H9 (cell line): ENCODE data around the gene MESP1. TPM values are rescaled to one million over a fixed set of nuclear protein-coding genes. Genes with fewer than 3 reads are reported as not detected.
A peak's percentile ranks its signal among the peaks of the same experiment; 100 is the strongest.

Experiments used
- DNase-seq: peaks from one replicate; pipeline ENCODE4 v3.0.0-alpha.2; 2017
- H2AFZ ChIP-seq: one replicate; pipeline ENCODE4 v1.6.1; 2013; ENCODE audit warnings: mild to moderate bottlenecking, low read length, control low read depth, moderate library complexity
- H2AK5ac ChIP-seq: 2 replicates; pipeline ENCODE4 v1.6.1; 2013; ENCODE audit warnings: low read length, control low read depth, mixed read lengths; ENCODE audit not compliant: insufficient read length
- H2BK120ac ChIP-seq: one replicate; pipeline ENCODE4 v1.6.1; 2013; ENCODE audit warnings: low read depth, mild to moderate bottlenecking, low read length, control low read depth, inconsistent platforms; ENCODE audit not compliant: poor library complexity, severe bottlenecking
- H2BK12ac ChIP-seq: 2 replicates; pipeline ENCODE4 v1.6.1; 2013; ENCODE audit warnings: low read length, control low read depth, mixed read lengths, low read depth; ENCODE audit not compliant: insufficient read length
- H2BK15ac ChIP-seq: 2 replicates; pipeline ENCODE4 v1.6.1; 2013; ENCODE audit warnings: low read depth, low read length, control low read depth
- H2BK20ac ChIP-seq: one replicate; pipeline ENCODE4 v1.6.1; 2013; ENCODE audit warnings: low read depth, mild to moderate bottlenecking, low read length, control low read depth, inconsistent platforms; ENCODE audit not compliant: poor library complexity, severe bottlenecking
- H2BK5ac ChIP-seq: 2 replicates; pipeline ENCODE4 v1.6.1; 2013; ENCODE audit warnings: low read length, control low read depth, mixed read lengths; ENCODE audit not compliant: insufficient read length
- H3K14ac ChIP-seq: 2 replicates; pipeline ENCODE4 v1.6.1; 2013; ENCODE audit warnings: low read length, control low read depth; ENCODE audit not compliant: insufficient read depth
- H3K18ac ChIP-seq: 2 replicates; pipeline ENCODE4 v1.6.1; 2013; ENCODE audit warnings: low read depth, mild to moderate bottlenecking, mixed read lengths, low read length, control low read depth; ENCODE audit not compliant: insufficient read length
- H3K23ac ChIP-seq: 2 replicates; pipeline ENCODE4 v1.6.1; 2013; ENCODE audit warnings: low read length, control low read depth, mixed read lengths, low read depth; ENCODE audit not compliant: insufficient read length
- H3K23me2 ChIP-seq: 2 replicates; pipeline ENCODE4 v1.6.1; 2013; ENCODE audit warnings: low read depth, mild to moderate bottlenecking, mixed read lengths, low read length, control low read depth; ENCODE audit not compliant: insufficient read length, poor library complexity, severe bottlenecking
- H3K27ac ChIP-seq: 2 replicates; pipeline ENCODE4 v1.5.1; 2013; ENCODE audit warnings: low read length, control low read depth, mixed read lengths, low read depth; ENCODE audit not compliant: insufficient read length
- H3K27me3 ChIP-seq: 2 replicates; pipeline ENCODE4 v1.6.1; 2013; ENCODE audit warnings: low read length, control low read depth, inconsistent platforms; ENCODE audit not compliant: insufficient read depth
- H3K4ac ChIP-seq: 2 replicates; pipeline ENCODE4 v1.6.1; 2013; ENCODE audit warnings: low read depth, mild to moderate bottlenecking, control low read depth, inconsistent platforms, low read length, moderate library complexity
- H3K4me1 ChIP-seq: 2 replicates; pipeline ENCODE4 v1.6.1; 2013; ENCODE audit warnings: low read length, control low read depth, inconsistent platforms; ENCODE audit not compliant: insufficient read depth
- H3K4me2 ChIP-seq: 2 replicates; pipeline ENCODE4 v1.6.1; 2013; ENCODE audit warnings: low read length, control low read depth, mixed read lengths; ENCODE audit not compliant: insufficient read length, insufficient read depth
- H3K56ac ChIP-seq: 2 replicates; pipeline ENCODE4 v1.6.1; 2013; ENCODE audit warnings: low read depth, mild to moderate bottlenecking, mixed read lengths, low read length, control low read depth; ENCODE audit not compliant: insufficient read length
- H3K79me1 ChIP-seq: 2 replicates; pipeline ENCODE4 v1.6.1; 2013; ENCODE audit warnings: low read depth, mild to moderate bottlenecking, moderate library complexity, low read length, control low read depth, inconsistent platforms; ENCODE audit not compliant: insufficient read depth, poor library complexity, severe bottlenecking
- H3K79me2 ChIP-seq: 2 replicates; pipeline ENCODE4 v1.6.1; 2013; ENCODE audit warnings: low read length, control low read depth, inconsistent platforms; ENCODE audit not compliant: insufficient read depth
- H3K9ac ChIP-seq: 2 replicates; pipeline ENCODE4 v1.6.1; 2013; ENCODE audit warnings: low read length, control low read depth, mixed read lengths; ENCODE audit not compliant: insufficient read length; ENCODE audit errors: extremely low read depth
- H3K9me3 ChIP-seq: one replicate; pipeline ENCODE4 v1.6.1; 2013; ENCODE audit warnings: low read depth, low read length, inconsistent platforms; ENCODE audit not compliant: control insufficient read depth
- H3T11ph ChIP-seq: one replicate; pipeline ENCODE4 v1.6.1; 2013; ENCODE audit warnings: mild to moderate bottlenecking, low read length, control low read depth, inconsistent platforms
- H4K20me1 ChIP-seq: one replicate; pipeline ENCODE4 v1.6.1; 2013; ENCODE audit not compliant: control insufficient read depth, insufficient read length, insufficient read depth
- H4K5ac ChIP-seq: 2 replicates; pipeline ENCODE4 v1.6.1; 2013; ENCODE audit warnings: low read depth, mild to moderate bottlenecking, mixed read lengths, low read length, control low read depth; ENCODE audit not compliant: insufficient read length
- H4K8ac ChIP-seq: replicated peaks from 2 replicates; pipeline ENCODE4 v1.6.1; 2013; ENCODE audit warnings: low read length, control low read depth, mixed read lengths, low read depth; ENCODE audit not compliant: insufficient read length
- H4K91ac ChIP-seq: 2 replicates; pipeline ENCODE4 v1.6.1; 2013; ENCODE audit warnings: low read depth, mild to moderate bottlenecking, moderate library complexity, mixed read lengths, low read length, control low read depth; ENCODE audit not compliant: insufficient read length
- H3K27ac Mint-ChIP-seq, 3 experiments: 2 replicates in 2 of 3; 3 replicates in 1 of 3; pipeline ENCODE4 v1.8.0; 2020 to 2021; ENCODE audit warnings: mixed read lengths in 3 of 3, mild to moderate bottlenecking in 1 of 3, moderate library complexity in 1 of 3
- H3K27me3 Mint-ChIP-seq: 2 replicates; pipeline ENCODE4 v1.8.0; 2021; ENCODE audit warnings: low read depth, mild to moderate bottlenecking, moderate library complexity, mixed read lengths
- H3K36me3 Mint-ChIP-seq, 3 experiments: 2 replicates in 2 of 3; 3 replicates in 1 of 3; pipeline ENCODE4 v1.8.0; 2020 to 2021; ENCODE audit warnings: low read depth in 3 of 3, mixed read lengths in 3 of 3; ENCODE audit not compliant: insufficient read depth in 1 of 3
- H3K4me1 Mint-ChIP-seq, 2 experiments: 2 replicates each; pipeline ENCODE4 v1.8.0; 2020; ENCODE audit warnings: mixed read lengths in 2 of 2
- H3K4me3 Mint-ChIP-seq, 2 experiments: 2 replicates in 1 of 2; 3 replicates in 1 of 2; pipeline ENCODE4 v1.8.0; 2020 to 2021; ENCODE audit warnings: mild to moderate bottlenecking in 2 of 2, mixed read lengths in 2 of 2, moderate library complexity in 1 of 2
- H3K9me3 Mint-ChIP-seq, 2 experiments: 2 replicates in 1 of 2; 3 replicates in 1 of 2; pipeline ENCODE4 v1.8.0; 2020; ENCODE audit warnings: mild to moderate bottlenecking in 2 of 2, mixed read lengths in 2 of 2, moderate library complexity in 1 of 2
- WGBS: extraction: QIAGEN DNeasy Blood & Tissue Kit; methylation state at CpG from one replicate; pipeline ENCODE4 v1.1.7; 2013; ENCODE audit warnings: missing lambda C conversion rate, low lambda C conversion rate, mixed read lengths; ENCODE audit not compliant: insufficient read length; ENCODE audit errors: extremely low coverage; 5-methylcytosine and 5-hydroxymethylcytosine counted together
- total RNA-seq: library from RNA; stranded (reverse); gene quantifications from 2 replicates; pipeline ENCODE4 v1.2.1, GENCODE V29; 2021
- TF ChIP-seq, protein P1 (sequence below): fragments of 200-600 bp; sonication (generic); conservative IDR thresholded peaks from 3 replicates; pipeline ENCODE4 v1.8.0; 2021; ENCODE audit warnings: antibody characterized with exemption, mild to moderate bottlenecking

MESP1 gene
- total RNA-seq, 1 experiment from 2014 or later: not detected

DNA sequence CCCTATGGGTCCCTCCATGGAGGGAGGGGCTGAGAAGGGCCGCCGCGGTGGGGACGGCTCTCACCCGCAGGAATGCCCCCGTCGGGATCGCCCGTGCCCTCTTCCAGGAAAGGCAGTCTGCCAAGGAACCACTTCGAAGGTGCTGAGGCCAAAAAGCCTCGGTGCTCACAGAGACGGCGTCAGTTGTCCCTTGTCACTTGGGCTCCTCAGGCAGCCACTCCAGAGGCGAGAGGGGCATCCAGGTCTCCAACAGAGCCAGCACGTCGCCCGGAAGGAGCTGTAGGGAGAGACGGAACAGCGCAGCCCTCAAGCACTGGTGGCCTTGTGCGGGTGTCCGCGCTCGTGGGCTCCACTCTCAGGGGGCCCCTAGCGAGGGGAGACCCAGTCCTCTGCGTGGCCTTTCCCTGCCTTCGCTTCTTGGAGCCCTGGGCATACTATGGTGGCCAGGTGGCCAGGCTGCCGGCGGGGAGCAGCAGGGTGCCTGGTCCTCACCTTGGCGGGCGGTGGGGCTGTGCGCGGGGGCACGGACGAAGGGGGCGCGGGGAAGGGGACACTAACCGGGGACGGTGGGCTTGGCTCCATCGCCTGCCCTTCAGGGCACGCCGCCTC lies 994 bp downstream of the MESP1 start:
- Histone ChIP-seq H3K79me2 (no peaks in the 10 kb centered on the region), H3K23me2 (peaks cover 8% of the 10 kb centered on the region), H3K4me1 (no peaks in the 10 kb centered on the region; the same call in 1 of the 2 replicates), H2AFZ (no peak overlapping the region), H3T11ph (no peak overlapping the region), H3K9me3 (no peaks in the 10 kb centered on the region), H2BK20ac (no peak overlapping the region), H3K14ac (no peak overlapping the region), H3K23ac (no peak overlapping the region), H3K4ac (no peak overlapping the region), H4K5ac (no peak overlapping the region), H2BK120ac (no peak overlapping the region), H3K27me3 (peaks cover 42% of the 10 kb centered on the region), H4K91ac (no peak overlapping the region), H2AK5ac (no peak overlapping the region), H3K27ac (no peak overlapping the region), H3K56ac (no peak overlapping the region), H3K4me2 (peak overlapping the region; percentile 68), H4K20me1 (no peaks in the 10 kb centered on the region), H3K9ac (no peak overlapping the region), H2BK15ac (no peak overlapping the region), H4K8ac (no peak overlapping the region), H3K18ac (no peak overlapping the region), H3K79me1 (no peaks in the 10 kb centered on the region), H2BK12ac (no peak overlapping the region), H2BK5ac (no peak overlapping the region)
- DNase-seq: peak; percentile 42
- no CpG with 5 or more reads among the region's 41 CpGs for WGBS
- Mint-ChIP-seq H3K9me3 (no peaks in the 10 kb centered on the region; a peak in 1 of 5 replicates), H3K27me3 (peaks cover 36% of the 10 kb centered on the region), H3K36me3 (peaks cover 0 to 3% (median 0%) of the 10 kb centered on the region in 3 experiments; a peak in 1 of 7 replicates), H3K4me3 (peak overlapping the region; percentile 48 to 78), H3K4me1 (peaks cover 17 to 21% of the 10 kb centered on the region in 2 experiments), H3K27ac (no peak overlapping the region)
- TF ChIP-seq, protein P1, sequence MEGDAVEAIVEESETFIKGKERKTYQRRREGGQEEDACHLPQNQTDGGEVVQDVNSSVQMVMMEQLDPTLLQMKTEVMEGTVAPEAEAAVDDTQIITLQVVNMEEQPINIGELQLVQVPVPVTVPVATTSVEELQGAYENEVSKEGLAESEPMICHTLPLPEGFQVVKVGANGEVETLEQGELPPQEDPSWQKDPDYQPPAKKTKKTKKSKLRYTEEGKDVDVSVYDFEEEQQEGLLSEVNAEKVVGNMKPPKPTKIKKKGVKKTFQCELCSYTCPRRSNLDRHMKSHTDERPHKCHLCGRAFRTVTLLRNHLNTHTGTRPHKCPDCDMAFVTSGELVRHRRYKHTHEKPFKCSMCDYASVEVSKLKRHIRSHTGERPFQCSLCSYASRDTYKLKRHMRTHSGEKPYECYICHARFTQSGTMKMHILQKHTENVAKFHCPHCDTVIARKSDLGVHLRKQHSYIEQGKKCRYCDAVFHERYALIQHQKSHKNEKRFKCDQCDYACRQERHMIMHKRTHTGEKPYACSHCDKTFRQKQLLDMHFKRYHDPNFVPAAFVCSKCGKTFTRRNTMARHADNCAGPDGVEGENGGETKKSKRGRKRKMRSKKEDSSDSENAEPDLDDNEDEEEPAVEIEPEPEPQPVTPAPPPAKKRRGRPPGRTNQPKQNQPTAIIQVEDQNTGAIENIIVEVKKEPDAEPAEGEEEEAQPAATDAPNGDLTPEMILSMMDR: no peak
